Chondrocyte (in vitro differentiated cells): Measurements from ENCODE around the gene ACSS2. TPM values are rescaled to one million over a fixed set of nuclear protein-coding genes. Genes with fewer than 3 reads are reported as not detected.

Experiments used
- DNase-seq: peaks from one replicate; pipeline ENCODE4 v3.0.0; 2021; ENCODE audit warnings: mixed read lengths, low spot score
- H3K27ac Mint-ChIP-seq: one replicate; pipeline ENCODE4 v1.8.0; 2021; ENCODE audit warnings: mild to moderate bottlenecking, moderate library complexity, mixed read lengths; ENCODE audit not compliant: unreplicated experiment
- H3K27me3 Mint-ChIP-seq: 2 replicates; pipeline ENCODE4 v1.8.0; 2021; ENCODE audit warnings: low read depth, mixed read lengths
- H3K36me3 Mint-ChIP-seq: 2 replicates; pipeline ENCODE4 v1.8.0; 2021; ENCODE audit warnings: low read depth, mixed read lengths
- H3K4me1 Mint-ChIP-seq: 2 replicates; pipeline ENCODE4 v1.8.0; 2021; ENCODE audit warnings: low read depth, mild to moderate bottlenecking, mixed read lengths
- H3K4me3 Mint-ChIP-seq: one replicate; pipeline ENCODE4 v1.8.0; 2021; ENCODE audit warnings: mild to moderate bottlenecking, moderate library complexity, mixed read lengths; ENCODE audit not compliant: unreplicated experiment
- H3K9me3 Mint-ChIP-seq: 2 replicates; pipeline ENCODE4 v1.8.0; 2021; ENCODE audit warnings: low read depth, mixed read lengths
- total RNA-seq: library from RNA; stranded (reverse); gene quantifications from 3 replicates; pipeline ENCODE4 v1.2.1, GENCODE V29; 2021
- TF ChIP-seq, protein P1 (sequence below): fragments of 200-600 bp; sonication (generic); IDR thresholded peaks from 2 replicates; pipeline ENCODE4 v1.5.0; 2021; ENCODE audit warnings: antibody characterized with exemption, mild to moderate bottlenecking, moderate library complexity

ACSS2 gene
- total RNA-seq, 1 donor from 2014 or later = 31.8 TPM

DNA sequence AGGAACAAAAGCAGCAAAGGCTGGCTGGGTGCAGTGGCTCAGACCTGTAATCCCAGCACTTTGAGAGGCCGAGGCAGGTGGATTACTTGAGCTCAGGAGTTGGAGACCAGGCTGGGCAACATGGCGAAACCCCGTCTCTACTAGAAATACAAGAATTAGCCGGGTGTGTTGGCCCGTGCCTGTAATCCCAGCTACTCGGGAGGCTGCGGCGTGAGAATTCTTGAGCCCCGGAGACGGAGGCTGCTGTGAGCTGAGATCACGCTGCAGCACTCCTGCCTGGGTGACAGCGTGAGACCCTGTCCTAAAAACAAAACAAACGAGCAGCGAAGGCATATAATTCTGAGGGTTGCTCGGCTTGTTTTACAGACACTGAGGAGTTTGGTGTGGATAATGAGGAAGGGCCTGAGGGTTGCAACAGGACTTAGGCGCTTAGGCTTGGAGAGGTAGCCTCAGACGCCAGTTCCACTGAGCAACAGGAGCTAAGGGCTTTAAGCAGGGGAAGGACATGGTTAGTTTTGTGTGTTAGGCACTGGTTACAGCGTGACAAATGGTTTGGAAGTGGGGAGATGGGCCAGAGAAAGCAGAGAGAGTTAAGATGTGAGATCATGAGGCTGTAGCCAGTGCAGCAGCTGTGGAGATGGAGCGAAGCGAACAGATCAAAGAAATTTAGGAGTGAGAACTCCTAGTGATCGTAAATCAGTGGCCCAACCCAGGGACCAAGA is 80.5 kb downstream of the ACSS2 start:
- Mint-ChIP-seq H3K9me3 (no peaks in the 10 kb centered on the region), H3K36me3 (no peaks in the 10 kb centered on the region), H3K27ac (no peak overlapping the region), H3K4me1 (peaks cover 24% of the 10 kb centered on the region), H3K27me3 (no peaks in the 10 kb centered on the region), H3K4me3 (no peak overlapping the region)
- TF ChIP-seq, protein P1, sequence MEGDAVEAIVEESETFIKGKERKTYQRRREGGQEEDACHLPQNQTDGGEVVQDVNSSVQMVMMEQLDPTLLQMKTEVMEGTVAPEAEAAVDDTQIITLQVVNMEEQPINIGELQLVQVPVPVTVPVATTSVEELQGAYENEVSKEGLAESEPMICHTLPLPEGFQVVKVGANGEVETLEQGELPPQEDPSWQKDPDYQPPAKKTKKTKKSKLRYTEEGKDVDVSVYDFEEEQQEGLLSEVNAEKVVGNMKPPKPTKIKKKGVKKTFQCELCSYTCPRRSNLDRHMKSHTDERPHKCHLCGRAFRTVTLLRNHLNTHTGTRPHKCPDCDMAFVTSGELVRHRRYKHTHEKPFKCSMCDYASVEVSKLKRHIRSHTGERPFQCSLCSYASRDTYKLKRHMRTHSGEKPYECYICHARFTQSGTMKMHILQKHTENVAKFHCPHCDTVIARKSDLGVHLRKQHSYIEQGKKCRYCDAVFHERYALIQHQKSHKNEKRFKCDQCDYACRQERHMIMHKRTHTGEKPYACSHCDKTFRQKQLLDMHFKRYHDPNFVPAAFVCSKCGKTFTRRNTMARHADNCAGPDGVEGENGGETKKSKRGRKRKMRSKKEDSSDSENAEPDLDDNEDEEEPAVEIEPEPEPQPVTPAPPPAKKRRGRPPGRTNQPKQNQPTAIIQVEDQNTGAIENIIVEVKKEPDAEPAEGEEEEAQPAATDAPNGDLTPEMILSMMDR = no peak
- no peak for DNase-seq

DNA sequence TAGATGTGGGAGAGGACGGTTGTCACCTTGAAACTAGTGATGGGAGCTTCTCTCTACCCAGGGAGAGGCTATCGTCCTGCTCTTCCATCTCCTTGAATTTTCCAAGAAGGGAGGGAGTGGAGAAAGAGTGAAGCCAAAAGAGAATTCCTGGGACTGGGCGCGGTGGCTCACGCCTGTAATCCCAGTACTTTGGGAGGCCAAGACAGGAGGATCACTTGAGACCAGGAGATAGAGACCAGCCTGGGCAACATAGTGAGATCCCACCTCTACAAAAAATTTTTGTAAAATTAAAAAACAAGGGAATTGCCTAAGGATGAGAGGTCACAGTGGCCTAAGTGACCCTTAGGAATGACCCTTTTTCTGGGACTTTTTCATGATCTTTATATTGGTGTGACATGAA is 88.1 kb downstream of the ACSS2 start:
- Mint-ChIP-seq H3K9me3 (no peaks in the 10 kb centered on the region), H3K36me3 (no peaks in the 10 kb centered on the region), H3K4me3 (no peak overlapping the region), H3K27ac (no peak overlapping the region), H3K27me3 (no peaks in the 10 kb centered on the region), H3K4me1 (no peaks in the 10 kb centered on the region)
- no peak for DNase-seq
- TF ChIP-seq, protein P1 = no peak

DNA sequence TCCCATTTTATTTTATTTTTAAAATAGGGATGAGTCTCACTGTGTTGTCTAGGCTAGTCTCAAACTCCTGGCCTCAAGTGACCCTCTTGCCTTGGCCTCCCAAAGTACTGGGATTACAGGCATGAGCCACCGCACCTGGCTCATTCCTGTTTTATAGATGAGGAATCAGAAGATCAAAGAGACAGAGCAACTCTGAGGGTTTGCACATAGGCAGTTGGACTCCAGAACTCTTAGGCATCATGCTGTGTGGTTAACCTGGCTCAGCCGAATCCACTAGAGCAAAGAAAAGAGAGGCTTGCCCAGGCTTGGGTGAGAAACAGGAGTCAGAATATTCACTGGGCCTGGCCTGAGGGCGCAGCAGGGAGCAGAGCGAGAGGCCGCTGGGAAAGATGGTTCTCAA is 88.6 kb downstream of the ACSS2 start:
- Mint-ChIP-seq H3K4me3 (no peak overlapping the region), H3K27ac (no peak overlapping the region), H3K4me1 (no peaks in the 10 kb centered on the region), H3K27me3 (no peaks in the 10 kb centered on the region), H3K9me3 (no peaks in the 10 kb centered on the region), H3K36me3 (no peaks in the 10 kb centered on the region)
- DNase-seq = no peak
- TF ChIP-seq, protein P1 = no peak

DNA sequence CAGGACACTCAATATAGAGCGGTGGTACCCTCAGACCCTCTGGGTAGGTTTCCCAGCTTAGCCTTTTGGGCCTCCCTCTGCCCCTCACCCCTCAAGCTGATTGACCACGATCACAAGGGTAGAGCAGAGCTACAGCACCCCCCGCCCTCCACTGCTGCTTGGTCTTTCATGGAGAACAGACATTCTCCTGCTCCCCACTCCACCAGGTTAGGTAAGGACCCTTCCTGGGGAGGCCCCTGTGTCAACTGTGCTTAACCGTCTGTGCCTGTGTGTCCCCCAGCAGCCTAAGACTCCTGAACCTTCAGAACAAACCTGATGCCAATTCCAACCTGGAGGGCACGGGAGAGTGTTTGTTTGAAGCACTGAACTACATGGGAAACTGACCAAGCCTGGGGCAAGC is 91.0 kb downstream of the ACSS2 start:
- TF ChIP-seq, protein P1 = no peak
- no peak for DNase-seq
- no peak overlapping the region for H3K4me3 Mint-ChIP-seq
- no peaks in the 10 kb centered on the region for H3K4me1 Mint-ChIP-seq
- H3K27ac Mint-ChIP-seq = no peak overlapping the region
- H3K36me3 Mint-ChIP-seq = no peaks in the 10 kb centered on the region
- H3K9me3 Mint-ChIP-seq = no peaks in the 10 kb centered on the region
- H3K27me3 Mint-ChIP-seq = peaks cover 2% of the 10 kb centered on the region

DNA sequence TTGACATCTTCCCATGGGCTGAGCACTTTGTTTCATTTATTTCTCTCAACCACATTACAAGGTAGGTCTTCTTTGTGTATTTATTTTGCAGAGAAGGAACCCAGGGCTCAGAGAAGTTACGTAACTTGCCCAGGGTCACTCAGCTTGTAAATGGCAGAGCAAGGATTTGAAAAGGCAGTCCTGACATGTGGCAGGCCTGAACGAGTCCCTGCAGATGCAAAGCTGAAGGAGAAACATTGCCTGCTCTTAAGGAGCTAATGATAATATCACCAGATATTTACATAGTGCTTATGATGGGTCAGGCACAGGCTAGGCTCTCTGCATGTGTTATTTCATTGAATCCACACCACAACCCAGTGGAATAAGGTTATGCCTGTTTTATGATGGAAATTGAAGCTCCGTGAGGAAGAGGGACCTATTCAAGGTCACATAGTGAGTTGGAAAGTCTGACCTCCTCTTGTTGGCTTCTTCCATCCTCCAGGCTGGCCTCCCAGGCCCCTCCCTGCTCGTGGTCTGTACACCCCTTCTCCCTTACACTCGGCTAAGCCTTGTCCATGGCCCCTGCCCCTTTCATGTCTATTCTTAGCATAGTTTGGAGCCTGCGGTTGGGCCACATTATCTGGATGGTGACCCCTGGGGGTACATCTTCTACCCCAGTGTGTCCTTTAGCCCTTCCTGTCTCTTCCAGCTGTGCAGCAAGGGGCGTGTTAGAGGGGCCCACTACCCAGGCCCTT is 91.8 kb downstream of the ACSS2 start:
- Mint-ChIP-seq H3K36me3 (no peaks in the 10 kb centered on the region), H3K27me3 (peaks cover 5% of the 10 kb centered on the region), H3K27ac (no peak overlapping the region), H3K4me1 (no peaks in the 10 kb centered on the region), H3K4me3 (no peak overlapping the region), H3K9me3 (no peaks in the 10 kb centered on the region)
- TF ChIP-seq, protein P1 = no peak
- no peak for DNase-seq
